Naive thymus-derived CD8-positive, alpha-beta T cell (primary cell): ENCODE measurements around the gene PTEN. TPM values are rescaled to one million over a fixed set of nuclear protein-coding genes. Genes with fewer than 3 reads are reported as not detected.
A peak's percentile ranks its signal among the peaks of the same experiment; 100 is the strongest.
"Not testable (repeated sequence)": the region's sequence is repeated elsewhere in the genome, so short reads cannot be mapped to it uniquely, and the experiment has no call there.

Experiments used
- ATAC-seq, 2 donors: fragments of 150-1000 bp; cut with Tn5 transposase in 1 of 2; sonication (Bioruptor Pico), chemical (Tn5 transposase) in 1 of 2; 1 replicate in 1 of 2; 2 replicates in 1 of 2; pipeline ENCODE4 v1.10.0; 2021; ENCODE audit warnings: mild to moderate bottlenecking in 2 of 2, moderate library complexity in 2 of 2
- POLR2A ChIA-PET: fragments of 350-600 bp; sonication (Branson Sonifier 250); formaldehyde crosslinking; loops from one replicate; lab custom pipeline; 2021; ENCODE audit warnings: antibody characterized with exemption; lab: Charles Lee
- DNase-seq, 10 donors: peaks; one replicate each; pipeline versions ENCODE4 v3.0.0 to v3.0.0-alpha.2; 2020 to 2022
- H3K27ac Mint-ChIP-seq, 10 donors: one replicate each; pipeline ENCODE4 v1.8.0; 2020 to 2022; ENCODE audit warnings: mild to moderate bottlenecking in 10 of 10, mixed read lengths in 10 of 10, moderate library complexity in 4 of 10, inconsistent platforms in 1 of 10
- H3K27me3 Mint-ChIP-seq, 5 donors: one replicate each; pipeline ENCODE4 v1.8.0; 2021 to 2022; ENCODE audit warnings: mixed read lengths in 5 of 5
- H3K36me3 Mint-ChIP-seq, 3 donors: one replicate each; pipeline ENCODE4 v1.8.0; 2020 to 2022; ENCODE audit warnings: mixed read lengths in 3 of 3, mild to moderate bottlenecking in 2 of 3, inconsistent platforms in 1 of 3
- H3K4me1 Mint-ChIP-seq, 4 donors: one replicate each; pipeline ENCODE4 v1.8.0; 2021 to 2022; ENCODE audit warnings: mixed read lengths in 4 of 4
- H3K4me3 Mint-ChIP-seq, 10 donors: one replicate each; pipeline ENCODE4 v1.8.0; 2020 to 2022; ENCODE audit warnings: mild to moderate bottlenecking in 10 of 10, mixed read lengths in 10 of 10, moderate library complexity in 6 of 10, inconsistent platforms in 1 of 10
- H3K9me3 Mint-ChIP-seq, 9 donors: one replicate each; pipeline ENCODE4 v1.8.0; 2020 to 2022; ENCODE audit warnings: mixed read lengths in 9 of 9, mild to moderate bottlenecking in 3 of 9, inconsistent platforms in 1 of 9, moderate library complexity in 1 of 9
- polyA plus RNA-seq, 3 donors: library from polyadenylated mRNA; unstranded; fragments of 300-500 nt; fragmentation: Illumina TruSeq; gene quantifications; one replicate each; pipeline ENCODE4 v1.2.3, GENCODE V29; 2021
- total RNA-seq, 8 experiments: library from RNA in 2 of 8; stranded (reverse) in 2 of 8; gene quantifications; one replicate each; pipeline ENCODE4 v1.2.3 and lab custom pipeline; 2021 to 2026

The PTEN gene
- total and polyA plus RNA-seq, 5 experiments from 2014 or later, result 29.4 to 90.0 (median 37.7) TPM

DNA sequence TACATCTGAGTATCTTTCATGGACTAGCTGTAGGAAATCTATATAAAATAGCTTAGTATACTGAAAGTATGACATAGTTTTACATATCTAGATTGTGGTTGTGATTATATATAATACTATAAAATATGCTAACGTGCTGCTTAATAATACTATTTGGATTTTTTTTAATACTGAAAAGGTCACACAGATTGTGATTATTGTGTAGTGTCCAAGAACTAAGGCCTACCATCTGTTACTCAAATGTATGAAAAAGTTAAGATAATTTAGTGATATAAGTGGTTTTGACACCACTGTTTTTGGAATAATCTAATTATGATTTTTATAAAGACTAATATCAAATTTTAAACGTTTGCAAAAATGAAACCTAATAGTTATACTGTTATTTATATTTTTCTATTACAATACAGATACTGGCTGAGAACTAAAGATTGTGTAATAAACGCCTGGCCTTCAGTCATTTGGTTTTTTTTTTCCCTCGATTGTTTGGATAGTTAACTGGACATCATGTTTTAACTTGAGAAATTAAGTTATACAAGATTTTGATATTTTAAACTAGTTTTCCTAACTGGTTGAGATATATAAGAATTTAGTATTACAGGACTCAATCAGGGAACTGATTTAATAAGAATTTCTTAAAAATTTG is 12.6 kb downstream of the PTEN start:
- Mint-ChIP-seq H3K36me3 (peaks cover 0 to 47% (median 15%) of the 10 kb centered on the region in 3 donors), H3K27me3 (no peaks in the 10 kb centered on the region), H3K27ac (peak overlapping the region in 1 of 10 donors; percentile 31), H3K9me3 (peaks cover 0 to 5% (median 0%) of the 10 kb centered on the region in 9 donors), H3K4me1 (peaks cover 16 to 89% (median 55%) of the 10 kb centered on the region in 4 donors), H3K4me3 (peak overlapping the region in 1 of 10 donors; percentile 43)
- DNase-seq (no peak), ATAC-seq (no peak)
- POLR2A ChIA-PET, result interaction anchor here (6.1 kb wide), 1 partner anchor 13 kb away, joined by 40 read pairs; the partner anchor contains the start of genes KLLN and PTEN

DNA sequence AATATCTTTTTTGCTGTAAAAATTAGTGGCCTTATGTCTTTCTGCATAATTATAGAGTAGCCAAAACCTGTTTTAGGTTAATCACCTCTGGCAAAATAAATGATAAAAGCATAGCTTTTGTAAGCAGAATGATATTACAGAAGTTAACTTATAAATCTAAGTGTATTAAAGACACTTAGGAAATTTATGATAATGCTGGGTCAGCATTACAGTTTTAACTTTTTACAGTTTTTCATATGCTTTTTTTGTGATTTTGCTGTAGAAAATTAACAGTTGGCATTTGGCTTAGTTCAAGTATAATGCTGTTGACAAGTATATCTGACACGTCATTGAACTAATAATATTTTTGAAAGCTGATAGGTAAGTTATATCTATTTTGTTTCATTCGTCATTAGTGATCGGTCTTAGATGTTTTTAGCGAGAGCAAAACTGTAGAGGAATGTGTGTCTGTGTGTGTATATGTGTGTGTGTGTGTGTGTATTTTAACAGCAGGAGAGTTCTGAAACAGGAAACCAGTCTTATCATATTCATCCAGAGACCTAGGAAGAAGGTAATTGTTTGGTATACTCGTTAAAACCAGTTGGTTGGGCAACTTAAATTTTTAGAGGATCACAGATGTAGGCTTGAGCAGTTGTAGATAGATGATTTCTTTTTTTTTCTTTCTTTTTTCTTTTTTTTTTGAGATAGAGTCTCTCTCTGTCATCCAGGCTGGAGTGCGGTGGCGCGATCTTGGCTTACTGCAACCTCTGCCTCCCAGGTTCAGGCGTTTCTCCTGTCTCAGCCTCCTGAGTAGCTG is 15.4 kb downstream of the PTEN start:
- Mint-ChIP-seq H3K27me3 (no peaks in the 10 kb centered on the region), H3K4me1 (peaks cover 17 to 85% (median 48%) of the 10 kb centered on the region in 4 donors), H3K4me3 (peak overlapping the region in 4 of 10 donors; percentile 5 to 40 (median 17)), H3K27ac (peak overlapping the region in 3 of 10 donors; percentile 12 to 63 (median 27)), H3K36me3 (peaks cover 0 to 45% (median 28%) of the 10 kb centered on the region in 3 donors), H3K9me3 (peaks cover 0 to 8% (median 0%) of the 10 kb centered on the region in 9 donors)
- DNase-seq (no peak), ATAC-seq (no peak)
- POLR2A ChIA-PET, result interaction anchor here (2.1 kb wide), 1 partner anchor 16 kb away, joined by 8 read pairs; no protein-coding TSS in a partner anchor

DNA sequence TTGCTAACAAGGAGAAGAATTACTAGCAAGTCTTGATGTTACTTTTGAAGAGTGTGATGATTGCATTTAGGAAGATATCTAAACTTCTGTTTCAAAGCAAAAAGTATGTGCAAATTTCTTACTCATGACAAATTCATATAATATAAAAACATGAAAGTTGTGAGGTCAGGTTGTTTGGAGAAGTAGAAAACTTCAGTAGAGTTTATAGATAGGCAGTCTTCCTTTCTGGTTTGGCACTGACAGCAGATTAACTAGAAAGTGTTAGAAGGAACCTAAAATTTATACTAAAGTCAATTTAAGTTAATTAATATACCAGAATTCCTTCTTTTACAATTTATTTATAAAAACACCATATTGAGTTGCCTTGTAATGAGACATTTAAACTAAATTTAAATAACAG is 16.9 kb downstream of the PTEN start:
- Mint-ChIP-seq H3K36me3 (peaks cover 0 to 42% (median 28%) of the 10 kb centered on the region in 3 donors), H3K4me3 (no peak overlapping the region), H3K9me3 (peaks cover 0 to 8% (median 0%) of the 10 kb centered on the region in 9 donors), H3K27ac (peak overlapping the region in 2 of 10 donors; percentile 23 to 29), H3K27me3 (no peaks in the 10 kb centered on the region), H3K4me1 (peaks cover 15 to 71% (median 42%) of the 10 kb centered on the region in 4 donors)
- POLR2A ChIA-PET, result interaction anchor here (2.1 kb wide), 1 partner anchor 18 kb away, joined by 8 read pairs; no protein-coding TSS in a partner anchor
- DNase-seq (no peak), ATAC-seq (no peak)

DNA sequence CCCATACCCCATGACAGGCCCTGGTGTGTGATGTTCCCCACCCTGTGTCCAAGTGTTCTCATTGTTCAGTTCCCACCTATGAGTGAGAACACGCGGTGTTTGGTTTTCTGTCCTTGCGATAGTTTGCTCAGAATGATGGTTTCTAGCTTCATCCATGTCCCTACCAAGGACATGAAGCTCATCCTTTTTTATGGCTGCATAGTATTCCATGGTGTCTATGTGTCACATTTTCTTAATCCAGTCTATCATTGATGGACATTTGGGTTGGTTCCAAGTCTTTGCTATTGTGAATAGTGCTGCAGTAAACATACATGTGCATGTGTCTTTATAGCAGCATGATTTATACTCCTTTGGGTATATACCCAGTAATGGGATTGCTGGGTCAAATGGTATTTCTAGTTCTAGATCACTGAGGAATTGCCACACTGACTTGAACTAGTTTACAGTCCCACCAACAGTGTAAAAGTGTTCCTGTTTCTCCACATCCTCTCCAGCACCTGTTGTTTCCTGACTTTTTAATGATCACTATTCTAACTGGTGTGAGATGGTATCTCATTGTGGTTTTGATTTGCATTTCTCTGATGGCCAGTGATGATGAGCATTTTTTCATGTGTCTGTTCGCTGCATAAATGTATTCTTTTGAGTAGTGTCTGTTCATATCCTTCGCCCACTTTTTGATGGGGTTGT is 18.1 kb downstream of the PTEN start:
- DNase-seq, H3K27me3 Mint-ChIP-seq, POLR2A ChIA-PET, ATAC-seq: not testable (repeated sequence)
- Mint-ChIP-seq H3K9me3 (peaks cover 1 to 15% (median 8%) of the 10 kb centered on the region in 9 donors), H3K4me1 (peaks cover 19 to 68% (median 45%) of the 10 kb centered on the region in 4 donors), H3K27ac (peak overlapping the region in 5 of 10 donors; percentile 8 to 84 (median 40)), H3K4me3 (peak overlapping the region in 3 of 10 donors; percentile 10 to 28 (median 20)), H3K36me3 (peaks cover 9 to 53% (median 39%) of the 10 kb centered on the region in 3 donors)

DNA sequence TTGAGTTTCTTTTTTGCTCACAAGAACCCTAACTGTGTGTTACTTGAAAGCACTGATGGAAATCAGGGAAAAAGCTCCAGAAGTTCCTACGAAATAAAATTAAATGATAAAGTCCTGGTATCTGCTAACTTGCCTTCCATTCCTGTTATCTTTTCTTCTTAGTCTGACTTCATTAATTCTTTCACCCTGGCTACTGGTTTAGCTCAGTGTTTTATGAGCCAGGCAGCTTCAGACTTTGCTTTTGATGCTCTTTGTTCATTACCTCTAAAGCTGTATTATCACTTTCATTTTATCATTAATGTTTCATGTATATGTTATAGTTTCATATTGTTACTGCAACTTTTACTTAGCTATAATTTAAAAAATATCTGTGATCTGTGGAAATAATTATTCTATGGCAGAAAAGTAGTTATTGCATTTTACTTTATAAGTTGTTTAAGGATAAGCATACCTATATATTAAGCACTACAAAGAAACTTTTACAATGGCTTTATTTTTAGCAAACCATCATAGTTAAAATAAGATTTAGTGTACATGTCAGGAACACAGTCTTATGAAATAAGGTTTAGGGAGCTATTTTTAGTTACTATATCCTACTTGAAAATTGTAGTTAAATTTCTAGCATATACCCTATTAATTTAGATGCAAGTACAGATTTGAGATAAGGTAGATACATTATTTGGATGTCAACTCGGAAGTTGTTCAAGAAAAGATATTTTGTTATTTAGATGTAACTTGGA is 19.3 kb downstream of the PTEN start:
- POLR2A ChIA-PET, result interaction anchor here (0.9 to 1.0 kb wide), 2 partner anchors 19 to 21 kb away, joined by 3 to 5 read pairs; partner anchors contain the start of genes KLLN and PTEN
- no peaks in the 10 kb centered on the region for H3K27me3 Mint-ChIP-seq
- ATAC-seq (no peak), DNase-seq (no peak)
- peaks cover 25 to 67% (median 54%) of the 10 kb centered on the region in 4 donors for H3K4me1 Mint-ChIP-seq
- H3K27ac Mint-ChIP-seq, result peak overlapping the region in 5 of 10 donors; percentile 2 to 73 (median 24)
- H3K36me3 Mint-ChIP-seq, result peaks cover 18 to 59% (median 51%) of the 10 kb centered on the region in 3 donors
- H3K4me3 Mint-ChIP-seq, result peak overlapping the region in 5 of 10 donors; percentile 26 to 54 (median 38)
- peaks cover 6 to 26% (median 14%) of the 10 kb centered on the region in 9 donors for H3K9me3 Mint-ChIP-seq

DNA sequence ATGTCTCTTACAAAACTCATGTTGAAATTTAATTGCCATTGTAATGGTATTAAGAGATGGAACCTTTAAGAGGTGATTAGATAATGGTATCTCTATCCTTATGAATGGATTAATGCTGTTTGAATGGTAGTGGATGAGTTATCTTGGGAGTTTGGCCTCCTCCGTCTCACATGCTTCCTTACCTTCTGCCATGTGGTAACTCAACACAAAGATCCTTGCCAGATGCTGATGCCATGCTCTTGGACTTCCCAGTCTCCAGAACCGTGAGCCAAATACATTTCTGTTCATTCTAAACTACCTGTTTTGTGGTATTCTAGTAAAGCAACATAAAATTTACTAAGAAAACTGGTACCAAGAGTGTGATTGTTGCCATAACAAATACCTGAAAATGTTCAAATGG is 23.2 kb downstream of the PTEN start:
- Mint-ChIP-seq H3K4me3 (peak overlapping the region in 1 of 10 donors; percentile 1), H3K27me3 (no peaks in the 10 kb centered on the region), H3K27ac (peak overlapping the region in 3 of 10 donors; percentile 28 to 77 (median 76)), H3K36me3 (peaks cover 18 to 37% (median 36%) of the 10 kb centered on the region in 3 donors), H3K9me3 (peaks cover 6 to 19% (median 14%) of the 10 kb centered on the region in 9 donors), H3K4me1 (peaks cover 21 to 59% (median 45%) of the 10 kb centered on the region in 4 donors)
- POLR2A ChIA-PET, result no interaction called here
- DNase-seq (no peak), ATAC-seq (no peak)

DNA sequence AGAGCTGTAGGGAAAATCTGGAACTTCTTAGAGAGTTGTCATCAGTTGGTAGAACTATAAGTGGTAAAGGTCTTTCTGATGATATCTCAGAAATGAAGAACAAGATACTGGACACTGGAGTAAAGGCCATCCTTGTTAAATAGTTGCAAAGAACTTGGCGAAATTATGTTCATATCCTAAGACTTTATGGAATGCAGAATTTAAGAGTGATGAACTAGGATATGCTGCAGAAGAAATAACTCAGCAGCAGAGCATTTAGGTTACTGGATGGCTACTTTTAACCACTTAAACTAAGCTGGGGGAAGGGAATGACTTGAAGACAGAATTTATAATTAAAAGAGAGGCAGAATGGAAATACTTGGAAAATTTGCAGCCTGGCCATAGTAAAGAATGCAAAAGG is 23.7 kb downstream of the PTEN start:
- Mint-ChIP-seq H3K27me3 (no peaks in the 10 kb centered on the region), H3K4me1 (peaks cover 16 to 54% (median 42%) of the 10 kb centered on the region in 4 donors), H3K9me3 (peaks cover 6 to 19% (median 14%) of the 10 kb centered on the region in 9 donors), H3K4me3 (peak overlapping the region in 2 of 10 donors; percentile 11 to 40), H3K36me3 (peaks cover 18 to 32% (median 31%) of the 10 kb centered on the region in 3 donors), H3K27ac (peak overlapping the region in 5 of 10 donors; percentile 16 to 82 (median 76))
- DNase-seq (no peak), ATAC-seq (no peak)
- POLR2A ChIA-PET, result no interaction called here

DNA sequence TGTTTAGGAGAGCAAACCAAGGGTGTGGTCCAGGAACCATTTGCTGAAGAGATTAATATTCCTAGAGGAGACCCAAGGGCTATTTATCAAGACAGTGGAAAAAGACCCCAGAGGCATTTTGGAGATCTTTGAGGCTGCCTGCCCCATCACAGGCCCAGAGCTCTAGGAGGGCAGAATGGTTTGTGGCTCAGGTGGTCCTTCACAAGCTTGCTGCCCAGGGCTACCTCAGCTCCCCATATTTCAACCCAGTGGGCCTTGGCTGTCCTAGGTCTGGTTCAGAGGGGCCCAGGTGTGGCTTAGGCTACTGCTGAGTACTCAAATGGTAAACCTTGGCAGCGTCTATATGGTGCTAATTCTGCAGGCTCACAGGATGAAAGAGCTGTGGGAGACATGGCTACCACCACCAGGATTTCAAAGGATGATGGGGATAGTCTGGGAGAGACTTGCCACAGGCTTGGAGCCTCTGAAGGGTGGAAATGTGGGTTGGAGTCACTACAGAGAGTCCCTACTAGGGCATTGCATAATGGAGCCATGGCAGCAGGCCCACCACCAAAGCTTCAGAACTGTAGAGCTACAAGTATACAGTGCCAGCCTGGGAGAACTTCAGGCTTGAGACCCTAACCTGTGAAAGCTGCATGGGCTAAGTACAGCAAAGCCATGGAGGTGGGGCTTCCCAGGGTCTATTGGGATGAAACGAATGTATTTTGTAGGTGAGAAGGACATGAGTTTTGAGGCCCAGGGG is 24.3 kb downstream of the PTEN start:
- H3K36me3 Mint-ChIP-seq, result peaks cover 18 to 30% (median 29%) of the 10 kb centered on the region in 3 donors
- H3K27ac Mint-ChIP-seq, result peak overlapping the region in 5 of 10 donors; percentile 32 to 82 (median 51)
- peaks cover 18 to 54% (median 43%) of the 10 kb centered on the region in 4 donors for H3K4me1 Mint-ChIP-seq
- DNase-seq, result no peak
- POLR2A ChIA-PET, result no interaction called here
- H3K9me3 Mint-ChIP-seq, result peaks cover 6 to 19% (median 14%) of the 10 kb centered on the region in 9 donors
- H3K27me3 Mint-ChIP-seq, result no peaks in the 10 kb centered on the region
- H3K4me3 Mint-ChIP-seq, result peak overlapping the region in 1 of 10 donors; percentile 11
- no peak for ATAC-seq

DNA sequence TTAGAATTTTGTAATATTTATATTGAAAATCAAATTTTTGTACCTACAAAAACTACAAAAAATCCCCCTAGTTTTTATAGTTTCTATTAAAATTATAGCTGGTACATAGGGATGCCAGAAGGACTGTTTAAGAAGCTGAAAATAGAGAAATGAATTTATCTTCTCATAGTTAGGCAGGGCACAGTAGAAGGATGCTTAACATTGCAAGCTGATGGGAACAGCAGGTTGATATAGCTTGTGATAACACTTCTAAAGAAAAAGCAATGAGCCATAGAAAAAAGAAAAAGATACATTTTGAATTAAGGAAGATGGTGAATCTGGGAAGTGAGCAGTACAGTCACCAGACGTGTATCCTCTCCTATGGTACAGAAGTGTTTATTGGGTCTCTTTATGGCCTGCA is 32.0 kb downstream of the PTEN start:
- ATAC-seq (no peak), DNase-seq (no peak)
- no peaks in the 10 kb centered on the region for H3K27me3 Mint-ChIP-seq
- H3K9me3 Mint-ChIP-seq, result peaks cover 0 to 22% (median 3%) of the 10 kb centered on the region in 9 donors
- H3K4me3 Mint-ChIP-seq, result peak overlapping the region in 1 of 10 donors; percentile 12
- peaks cover 19 to 76% (median 63%) of the 10 kb centered on the region in 4 donors for H3K4me1 Mint-ChIP-seq
- H3K36me3 Mint-ChIP-seq, result peaks cover 9 to 55% (median 55%) of the 10 kb centered on the region in 3 donors
- POLR2A ChIA-PET, result no interaction called here
- H3K27ac Mint-ChIP-seq, result peak overlapping the region in 9 of 10 donors; percentile 4 to 67 (median 50)

DNA sequence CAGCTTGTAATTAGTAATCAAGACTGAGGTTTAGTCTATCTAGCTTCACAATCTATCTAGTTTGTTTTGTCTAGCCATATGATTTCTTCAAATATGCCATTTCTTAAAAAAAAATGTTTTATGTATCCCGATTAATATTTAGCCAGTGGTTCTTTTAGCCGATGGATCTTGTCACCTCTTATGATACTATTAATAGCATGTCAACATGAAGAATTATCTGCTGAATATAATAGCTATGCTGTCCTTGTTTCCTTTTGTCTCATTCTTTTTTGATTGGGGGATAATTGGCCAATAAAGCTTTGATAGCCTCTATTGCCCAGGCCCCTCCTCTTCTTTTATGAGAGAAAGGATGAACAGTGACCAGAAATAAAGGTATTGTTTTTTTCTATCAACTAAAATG is 32.8 kb downstream of the PTEN start:
- H3K27me3 Mint-ChIP-seq, result no peaks in the 10 kb centered on the region
- H3K36me3 Mint-ChIP-seq, result peaks cover 16 to 62% (median 57%) of the 10 kb centered on the region in 3 donors
- peaks cover 0 to 30% (median 11%) of the 10 kb centered on the region in 9 donors for H3K9me3 Mint-ChIP-seq
- H3K27ac Mint-ChIP-seq, result peak overlapping the region in 7 of 10 donors; percentile 26 to 67 (median 50)
- ATAC-seq (no peak), DNase-seq (no peak)
- POLR2A ChIA-PET, result interaction anchor here (0.6 to 1.2 kb wide), 2 partner anchors 34 to 137 kb away, joined by 3 to 5 read pairs; no protein-coding TSS in a partner anchor
- no peak overlapping the region for H3K4me3 Mint-ChIP-seq
- H3K4me1 Mint-ChIP-seq, result peaks cover 26 to 77% (median 67%) of the 10 kb centered on the region in 4 donors
